ENCODE results near the gene CLCNKB. TPM values are rescaled to one million over a fixed set of nuclear protein-coding genes. Genes with fewer than 3 reads are reported as not detected.
"Not testable (repeated sequence)": the region's sequence is repeated elsewhere in the genome, so short reads cannot be mapped to it uniquely, and the experiment has no call there.

Gene CLCNKB
- total and polyA plus RNA-seq, 4 donors: 0.23 to 0.39 (median 0.38) TPM; not detected in 1

DNA sequence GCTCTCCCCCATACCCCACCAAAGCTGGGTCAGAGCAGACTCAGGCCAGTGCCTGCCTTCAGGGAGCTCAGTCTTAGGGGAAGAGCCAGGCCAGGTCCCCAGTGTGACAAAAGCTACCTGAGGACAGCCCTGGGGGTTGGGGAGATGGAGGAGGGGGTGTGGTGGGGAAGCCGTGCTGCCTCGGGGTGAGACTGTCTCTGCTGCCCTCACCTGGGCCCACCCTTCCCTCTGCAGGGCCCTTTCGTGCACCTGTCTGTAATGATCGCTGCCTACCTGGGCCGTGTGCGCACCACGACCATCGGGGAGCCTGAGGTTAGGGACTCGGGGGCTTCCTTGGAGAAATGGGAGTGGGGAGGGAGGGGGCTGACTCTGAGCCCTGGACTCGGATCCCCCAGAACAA, 17.3 kb upstream of the CLCNKB start:
- intact Hi-C loops (cut with DNase I); H3K27ac ChIP-seq (ENCODE audit: low read depth in 1 of 2, low read length in 2 of 2): not testable (repeated sequence)
- WGBS, 2 donors: 60 to 66% methylated on average over 9 of the region's 10 CpGs

DNA sequence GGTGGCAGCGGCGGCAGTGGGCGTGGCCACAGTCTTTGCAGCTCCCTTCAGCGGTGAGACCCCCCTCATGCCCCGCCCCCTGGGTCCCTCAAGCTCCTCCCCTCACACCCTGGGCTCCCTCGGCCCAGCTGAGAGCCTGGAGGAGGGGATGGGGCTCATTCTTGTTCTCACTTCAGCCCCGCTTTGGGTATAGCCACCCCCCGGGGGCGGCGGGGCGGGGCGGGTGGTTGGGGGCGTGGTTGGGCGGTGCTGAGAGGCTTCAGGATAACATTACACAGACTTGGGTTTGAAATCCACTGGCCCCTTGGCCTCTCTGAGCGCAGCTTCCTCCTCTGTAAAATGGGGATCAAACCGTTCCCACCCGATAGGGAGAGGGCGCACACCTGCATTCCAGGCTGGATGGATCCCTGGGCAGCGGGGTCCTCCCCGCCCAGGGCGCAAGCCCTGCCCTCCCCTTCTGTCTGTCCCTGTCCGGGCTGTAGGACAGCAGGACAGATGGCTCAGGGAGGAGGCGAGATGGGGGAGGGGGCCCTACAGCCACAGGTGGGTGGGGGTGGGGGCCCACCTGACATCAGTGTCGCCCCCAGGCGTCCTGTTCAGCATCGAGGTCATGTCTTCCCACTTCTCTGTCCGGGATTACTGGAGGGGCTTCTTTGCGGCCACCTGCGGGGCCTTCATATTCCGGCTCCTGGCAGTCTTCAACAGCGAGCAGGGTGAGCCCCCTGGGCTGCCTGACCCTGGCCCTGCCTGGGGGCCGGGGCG, 16.7 kb upstream of the CLCNKB start:
- H3K36me3 ChIP-seq (ENCODE audit: control insufficient read depth in 1 of 2, insufficient read depth in 2 of 2, low read length in 1 of 2): no peaks in the 10 kb centered on the region
- DNase-seq: no peak
- intact Hi-C loops (cut with DNase I): no loop called here
- H3K9me3 ChIP-seq (ENCODE audit: control insufficient read depth, low read length): no peaks in the 10 kb centered on the region
- H3K27ac ChIP-seq (ENCODE audit: low read depth in 1 of 2, low read length in 2 of 2): no peak overlapping the region
- 21 to 22% methylated on average over 30 to 33 of the region's 33 CpGs for WGBS, 2 donors
- ATAC-seq (ENCODE audit: low FRiP score): peak; percentile 37
- no peaks in the 10 kb centered on the region for H3K27me3 ChIP-seq (ENCODE audit: control insufficient read depth in 1 of 2, insufficient read depth in 2 of 2, low read length in 1 of 2)
- H3K4me1 ChIP-seq (ENCODE audit: control insufficient read depth in 1 of 2, insufficient read depth in 2 of 2, low read length in 2 of 2): no peaks in the 10 kb centered on the region
- no peak overlapping the region for H3K4me3 ChIP-seq (ENCODE audit: low read length in 2 of 2)

More for the DNA sequence above, 17.3 kb upstream of the CLCNKB start:
- not testable (repeated sequence) for H3K9me3 ChIP-seq (ENCODE audit: control insufficient read depth, low read length); DNase-seq; ATAC-seq (ENCODE audit: low FRiP score); H3K4me1 ChIP-seq (ENCODE audit: control insufficient read depth in 1 of 2, insufficient read depth in 2 of 2, low read length in 2 of 2); H3K4me3 ChIP-seq (ENCODE audit: low read length in 2 of 2); H3K36me3 ChIP-seq (ENCODE audit: control insufficient read depth in 1 of 2, insufficient read depth in 2 of 2, low read length in 1 of 2); H3K27me3 ChIP-seq (ENCODE audit: control insufficient read depth in 1 of 2, insufficient read depth in 2 of 2, low read length in 1 of 2)

DNA sequence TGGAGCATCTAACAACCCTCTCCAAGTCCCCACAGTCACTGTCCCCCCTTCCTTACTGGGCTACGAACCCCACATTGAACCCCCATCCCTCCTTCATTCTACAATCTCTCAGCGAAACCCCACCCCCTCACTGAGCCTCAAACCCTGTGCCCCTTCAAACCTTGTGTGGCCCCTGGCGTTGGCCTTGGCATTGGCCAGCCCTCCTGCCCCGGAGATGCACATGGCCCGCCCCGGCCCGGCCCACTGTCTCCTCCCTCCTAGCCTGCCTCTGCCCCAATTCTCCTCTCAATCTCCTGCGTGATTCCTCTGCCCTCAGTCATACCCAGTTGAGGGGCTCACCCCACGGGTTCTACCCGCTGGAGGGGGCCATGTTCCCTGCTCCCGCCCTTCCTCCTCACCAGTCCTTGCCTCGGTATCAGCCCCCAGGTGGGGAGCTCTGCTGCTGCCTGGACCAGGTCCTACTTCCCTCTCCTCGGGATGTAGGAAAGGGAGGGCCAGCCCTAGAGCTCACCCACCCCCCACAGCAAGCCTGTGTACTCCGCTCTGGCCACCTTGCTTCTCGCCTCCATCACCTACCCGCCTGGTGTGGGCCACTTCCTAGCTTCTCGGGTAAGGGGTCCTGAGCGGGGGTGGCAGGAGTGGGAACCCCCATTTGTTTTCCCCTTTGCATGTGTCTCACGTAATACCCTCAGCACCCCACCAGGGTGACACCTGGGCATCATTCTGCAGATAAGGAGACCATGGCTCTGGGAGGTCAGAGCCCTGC, 15.2 kb upstream of the CLCNKB start:
- 80 to 81% methylated on average over 19 of the region's 19 CpGs for WGBS, 2 donors
- no peak for ATAC-seq (ENCODE audit: low FRiP score)
- intact Hi-C loops (cut with DNase I): no loop called here

DNA sequence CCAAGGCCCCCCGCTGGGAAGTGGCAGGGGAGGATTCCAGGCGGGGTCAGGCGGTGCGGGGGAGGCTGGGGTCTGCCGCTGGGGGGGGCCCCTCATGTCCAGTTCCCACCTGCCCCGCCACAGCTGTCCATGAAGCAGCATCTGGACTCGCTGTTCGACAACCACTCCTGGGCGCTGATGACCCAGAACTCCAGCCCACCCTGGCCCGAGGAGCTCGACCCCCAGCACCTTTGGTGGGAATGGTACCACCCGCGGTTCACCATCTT, 14.6 kb upstream of the CLCNKB start:
- H3K4me3 ChIP-seq (ENCODE audit: low read length in 2 of 2); H3K27me3 ChIP-seq (ENCODE audit: control insufficient read depth in 1 of 2, insufficient read depth in 2 of 2, low read length in 1 of 2); intact Hi-C loops (cut with DNase I); H3K36me3 ChIP-seq (ENCODE audit: control insufficient read depth in 1 of 2, insufficient read depth in 2 of 2, low read length in 1 of 2); H3K9me3 ChIP-seq (ENCODE audit: control insufficient read depth, low read length); ATAC-seq (ENCODE audit: low FRiP score); DNase-seq; H3K4me1 ChIP-seq (ENCODE audit: control insufficient read depth in 1 of 2, insufficient read depth in 2 of 2, low read length in 2 of 2); H3K27ac ChIP-seq (ENCODE audit: low read depth in 1 of 2, low read length in 2 of 2): not testable (repeated sequence)
- WGBS, 2 donors: 76 to 87% methylated on average over 10 to 13 of the region's 13 CpGs

More for the DNA sequence above, 15.2 kb upstream of the CLCNKB start:
- Histone ChIP-seq H3K27ac (ENCODE audit: low read depth in 1 of 2, low read length in 2 of 2) (no peak overlapping the region), H3K4me1 (ENCODE audit: control insufficient read depth in 1 of 2, insufficient read depth in 2 of 2, low read length in 2 of 2) (no peaks in the 10 kb centered on the region), H3K36me3 (ENCODE audit: control insufficient read depth in 1 of 2, insufficient read depth in 2 of 2, low read length in 1 of 2) (no peaks in the 10 kb centered on the region), H3K4me3 (ENCODE audit: low read length in 2 of 2) (no peak overlapping the region), H3K27me3 (ENCODE audit: control insufficient read depth in 1 of 2, insufficient read depth in 2 of 2, low read length in 1 of 2) (no peaks in the 10 kb centered on the region), H3K9me3 (ENCODE audit: control insufficient read depth, low read length) (no peaks in the 10 kb centered on the region)
- no peak for DNase-seq

DNA sequence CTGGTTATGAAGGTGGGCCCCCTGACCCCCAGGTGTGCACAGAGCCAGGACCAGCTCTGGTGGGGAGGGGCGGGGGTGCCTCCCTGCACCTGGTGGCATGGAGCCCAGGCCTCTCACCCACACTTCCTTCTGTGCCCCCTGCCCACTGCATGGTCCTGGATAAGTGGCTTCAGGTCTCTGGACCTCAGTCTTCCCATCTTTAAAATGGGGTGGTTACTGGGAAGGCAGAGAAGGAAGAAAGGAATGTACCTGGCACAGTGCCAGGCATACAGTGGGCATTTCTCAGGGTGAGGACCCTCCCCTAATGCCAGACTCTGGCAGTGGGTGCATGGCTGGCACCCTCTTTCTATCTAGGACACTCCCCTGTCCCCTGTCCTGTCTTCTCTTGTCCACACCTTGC, 14.3 kb upstream of the CLCNKB start:
- H3K9me3 ChIP-seq (ENCODE audit: control insufficient read depth, low read length): no peaks in the 10 kb centered on the region

DNA sequence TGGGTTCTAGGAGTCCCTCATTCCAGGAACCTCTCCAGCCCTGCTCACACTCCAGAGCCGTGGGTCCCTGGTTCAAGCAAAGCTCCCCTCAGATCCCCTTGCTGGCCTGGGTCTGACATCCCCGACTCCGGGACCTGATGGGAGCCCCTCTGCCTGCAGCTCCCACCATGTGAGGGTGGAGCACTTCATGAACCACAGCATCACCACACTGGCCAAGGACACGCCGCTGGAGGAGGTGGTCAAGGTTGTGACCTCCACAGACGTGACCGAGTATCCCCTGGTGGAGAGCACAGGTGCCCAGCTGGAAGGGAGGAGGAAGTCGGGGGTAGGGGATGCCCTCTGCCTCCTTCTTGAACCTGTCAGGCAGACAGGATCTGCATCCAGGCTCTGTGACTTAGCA, 12.0 kb upstream of the CLCNKB start:
- Histone ChIP-seq H3K27me3 (ENCODE audit: control insufficient read depth in 1 of 2, insufficient read depth in 2 of 2, low read length in 1 of 2) (no peaks in the 10 kb centered on the region), H3K36me3 (ENCODE audit: control insufficient read depth in 1 of 2, insufficient read depth in 2 of 2, low read length in 1 of 2) (no peaks in the 10 kb centered on the region), H3K27ac (ENCODE audit: low read depth in 1 of 2, low read length in 2 of 2) (no peak overlapping the region), H3K4me3 (ENCODE audit: low read length in 2 of 2) (no peak overlapping the region), H3K9me3 (ENCODE audit: control insufficient read depth, low read length) (no peaks in the 10 kb centered on the region), H3K4me1 (ENCODE audit: control insufficient read depth in 1 of 2, insufficient read depth in 2 of 2, low read length in 2 of 2) (no peaks in the 10 kb centered on the region)
- DNase-seq: no peak
- WGBS, 2 donors: 89 to 90% methylated on average over 8 of the region's 8 CpGs
- intact Hi-C loops (cut with DNase I): no loop called here
- no peak for ATAC-seq (ENCODE audit: low FRiP score)

More for the DNA sequence above, 14.3 kb upstream of the CLCNKB start:
- no peak for DNase-seq
- no peak for ATAC-seq (ENCODE audit: low FRiP score)
- intact Hi-C loops (cut with DNase I): no loop called here
- Histone ChIP-seq H3K36me3 (ENCODE audit: control insufficient read depth in 1 of 2, insufficient read depth in 2 of 2, low read length in 1 of 2) (no peaks in the 10 kb centered on the region), H3K27ac (ENCODE audit: low read depth in 1 of 2, low read length in 2 of 2) (no peak overlapping the region), H3K4me3 (ENCODE audit: low read length in 2 of 2) (no peak overlapping the region), H3K27me3 (ENCODE audit: control insufficient read depth in 1 of 2, insufficient read depth in 2 of 2, low read length in 1 of 2) (no peaks in the 10 kb centered on the region), H3K4me1 (ENCODE audit: control insufficient read depth in 1 of 2, insufficient read depth in 2 of 2, low read length in 2 of 2) (no peaks in the 10 kb centered on the region)
- WGBS, 2 donors: 85 to 98% methylated on average over 1 of the region's 1 CpG

DNA sequence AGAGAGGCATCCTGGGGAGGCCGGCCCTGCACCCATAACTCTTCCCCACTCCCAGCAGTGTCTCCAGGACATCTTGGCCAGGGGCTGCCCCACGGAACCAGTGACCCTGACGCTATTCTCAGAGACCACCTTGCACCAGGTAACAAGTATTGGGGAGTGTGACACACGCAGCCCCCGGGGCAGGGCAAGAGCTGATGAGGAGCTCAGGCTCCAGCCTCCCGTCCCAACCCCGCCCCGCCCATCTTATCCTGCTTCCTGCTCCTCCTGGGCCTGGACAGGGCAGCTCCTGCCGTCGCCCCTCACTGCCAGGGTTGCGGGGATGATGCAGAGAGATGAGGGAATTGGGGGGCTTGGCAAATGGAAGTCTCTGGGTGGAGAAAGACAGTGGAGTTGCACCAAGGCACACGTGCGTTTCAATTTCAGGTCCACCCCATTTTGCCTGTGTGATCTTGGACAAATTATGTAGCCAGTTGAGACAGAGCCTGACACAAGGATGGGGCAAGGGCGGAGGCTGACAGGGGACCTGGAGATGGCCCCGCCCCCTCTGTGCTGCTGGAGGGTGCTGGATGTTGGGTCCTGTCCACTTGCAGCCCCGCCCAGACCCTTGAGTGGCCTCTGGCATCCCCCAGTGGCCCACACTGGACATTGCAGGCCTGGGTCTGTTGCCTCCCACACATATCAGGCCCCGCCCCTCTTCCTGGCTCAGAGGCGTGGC, 11.0 kb upstream of the CLCNKB start:
- Histone ChIP-seq H3K36me3 (ENCODE audit: control insufficient read depth in 1 of 2, insufficient read depth in 2 of 2, low read length in 1 of 2) (no peaks in the 10 kb centered on the region), H3K4me3 (ENCODE audit: low read length in 2 of 2) (no peak overlapping the region), H3K27ac (ENCODE audit: low read depth in 1 of 2, low read length in 2 of 2) (no peak overlapping the region), H3K27me3 (ENCODE audit: control insufficient read depth in 1 of 2, insufficient read depth in 2 of 2, low read length in 1 of 2) (no peaks in the 10 kb centered on the region), H3K9me3 (ENCODE audit: control insufficient read depth, low read length) (no peaks in the 10 kb centered on the region), H3K4me1 (ENCODE audit: control insufficient read depth in 1 of 2, insufficient read depth in 2 of 2, low read length in 2 of 2) (no peaks in the 10 kb centered on the region)
- peak; percentile 90 to 95 for DNase-seq
- 47 to 52% methylated on average over 18 of the region's 18 CpGs for WGBS, 2 donors
- peak; percentile 94 for ATAC-seq (ENCODE audit: low FRiP score)
- intact Hi-C loops (cut with DNase I): loop anchor here (1.0 to 2.0 kb wide), 2 partner anchors 23 to 24 kb away; no protein-coding TSS in a partner anchor

DNA sequence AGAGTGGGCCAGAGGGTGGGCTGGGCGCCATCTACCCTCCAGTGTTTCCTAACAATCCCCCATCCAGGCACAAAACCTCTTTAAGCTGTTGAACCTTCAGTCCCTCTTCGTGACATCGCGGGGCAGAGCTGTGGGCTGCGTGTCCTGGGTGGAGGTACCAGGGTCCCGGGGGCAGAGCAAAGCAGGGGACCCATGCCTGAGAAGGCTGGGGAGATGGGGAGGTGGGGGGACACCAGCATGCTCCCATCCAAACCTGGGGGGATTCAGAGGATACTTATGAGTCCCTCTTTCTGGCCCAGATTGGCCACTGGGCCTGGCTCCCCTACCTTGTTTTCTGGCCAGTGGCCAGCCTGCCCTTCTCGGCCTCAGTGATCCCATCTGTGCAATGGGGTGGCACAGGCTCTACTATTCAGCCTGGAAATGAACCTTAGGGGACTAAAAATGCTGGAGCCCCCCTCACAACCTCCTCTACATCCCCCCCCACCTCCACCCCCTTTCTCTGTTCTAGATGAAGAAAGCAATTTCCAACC, 10.4 kb upstream of the CLCNKB start:
- 61 to 64% methylated on average over 7 of the region's 7 CpGs for WGBS, 2 donors
- DNase-seq; H3K27ac ChIP-seq (ENCODE audit: low read depth in 1 of 2, low read length in 2 of 2); H3K4me1 ChIP-seq (ENCODE audit: control insufficient read depth in 1 of 2, insufficient read depth in 2 of 2, low read length in 2 of 2); H3K9me3 ChIP-seq (ENCODE audit: control insufficient read depth, low read length); H3K36me3 ChIP-seq (ENCODE audit: control insufficient read depth in 1 of 2, insufficient read depth in 2 of 2, low read length in 1 of 2); ATAC-seq (ENCODE audit: low FRiP score); H3K4me3 ChIP-seq (ENCODE audit: low read length in 2 of 2); H3K27me3 ChIP-seq (ENCODE audit: control insufficient read depth in 1 of 2, insufficient read depth in 2 of 2, low read length in 1 of 2): not testable (repeated sequence)
- intact Hi-C loops (cut with DNase I): loop anchor here in 1 of 2 donors (2.0 kb wide), 1 partner anchor 24 kb away; no protein-coding TSS in a partner anchor

Measured in aorta (tissue), 5 donors.